ENCODE data around the gene ADH1B.

GRCh38 chr4:99341426-99341825 lies 20.2 kb upstream of the ADH1B start:
- TF ChIP-seq CTCF (IDR thresholded peaks at IDR 0.05; ENCODE audit: borderline replicate concordance, extremely low read depth, low read length, poor library complexity, severe bottlenecking) (no peak), EZH2 (IDR thresholded peaks at IDR 0.05; ENCODE audit: borderline replicate concordance, low read depth, low read length, severe bottlenecking) (no peak)
